Adrenal gland (tissue), 12 donors: ENCODE data around the gene LRRK1. TPM values are rescaled to one million over a fixed set of nuclear protein-coding genes. Genes with fewer than 3 reads are reported as not detected.

ENCODE experiments used
- DNase-seq, 7 donors: peaks; one replicate each; pipeline ENCODE4 v3.0.0-alpha.2; 2019 to 2020
- H3K27ac ChIP-seq, 5 donors: fragments of 200-600 bp; sonication (generic) in 4 of 5; 1 replicate in 3 of 5; 2 replicates in 2 of 5; pipeline versions ENCODE4 v1.5.1 to v1.8.0; 2016 to 2020; ENCODE audit warnings: mild to moderate bottlenecking in 1 of 5
- H3K27me3 ChIP-seq: fragments of 200-600 bp; 2 replicates; pipeline ENCODE4 v1.8.0; 2021
- H3K36me3 ChIP-seq, 2 donors: fragments of 200-600 bp; replicated peaks in 1 of 2; 1 replicate in 1 of 2; 2 replicates in 1 of 2; pipeline versions ENCODE4 v1.5.1 to v1.8.0; 2018 to 2022
- H3K4me1 ChIP-seq, 2 donors: fragments of 200-600 bp; replicated peaks in 1 of 2; 1 replicate in 1 of 2; 2 replicates in 1 of 2; pipeline versions ENCODE4 v1.5.1 to v1.8.0; 2018 to 2021
- H3K4me3 ChIP-seq, 4 donors: fragments of 200-600 bp; sonication (generic) in 3 of 4; one replicate each; pipeline ENCODE4 v1.5.1; 2016 to 2018
- H3K9me3 ChIP-seq, 3 donors: fragments of 200-600 bp; sonication (generic) in 1 of 3; replicated peaks in 1 of 3; 1 replicate in 2 of 3; 2 replicates in 1 of 3; pipeline versions ENCODE4 v1.5.1 to v1.8.0; 2016 to 2021
- CTCF ChIP-seq, 6 experiments: fragments of 450-650 bp in 4 of 6; fragments of 200-600 bp in 2 of 6; sonication (generic) in 1 of 6; IDR thresholded peaks; 1 replicate in 5 of 6; 2 replicates in 1 of 6; pipeline versions ENCODE4 v1.5.1 to v1.8.0; 2016 to 2021; ENCODE audit warnings: antibody characterized with exemption in 6 of 6, mild to moderate bottlenecking in 2 of 6, moderate library complexity in 1 of 6
- POLR2A ChIP-seq, 2 donors: fragments of 450-650 bp; IDR thresholded peaks; one replicate each; pipeline ENCODE4 v1.6.1; 2017; ENCODE audit warnings: antibody characterized with exemption in 2 of 2, mild to moderate bottlenecking in 2 of 2, moderate library complexity in 1 of 2
- WGBS, 4 donors: extraction: QIAGEN DNeasy Blood & Tissue Kit in 2 of 4; methylation state at CpG; one replicate each; pipeline versions ENCODE4 v1.1.5 to v1.1.7; 2013 to 2017; 5-methylcytosine and 5-hydroxymethylcytosine counted together
- intact Hi-C, 2 donors: fragments of 100-400 bp; cut with DNase I; formaldehyde crosslinking; loops; one replicate each; pipeline versions ENCODE4 v1.14.1 to v1.15.0; 2022 to 2023
- polyA plus RNA-seq, 3 donors: library from polyadenylated mRNA; stranded (reverse); fragments of 200-250 nt in 2 of 3; fragments of 350-450 nt in 1 of 3; fragmentation: Illumina TruSeq in 1 of 3; extraction: RNeasy Lipid Tissue Mini Kit (QIAGEN cat#74804) in 1 of 3; gene quantifications; one replicate each; pipeline ENCODE4 v1.2.3, GENCODE V29; 2013 to 2014
- total RNA-seq, 9 donors: library from RNA; depleted of rRNA in 4 of 9; stranded (reverse); fragments of >200 nt in 4 of 9; fragments of 120-200 nt in 1 of 9; fragmentation: NEBNext Ultra II Directional in 1 of 9; extraction: Animal tissue kit (Norgen Biotek cat#: 25700) in 1 of 9; gene quantifications; one replicate each; pipeline versions ENCODE4 v1.1.0 to v1.2.4, GENCODE V29; 2013 to 2023
- donor health status: healthy with polysubstance abuse.
- donor health status: Bipolar disorder and iron deficiency.
- donor health status: DM: yes; HTN: yes; CAD: no.
- donor health status: DM: no; HTN: no; CAD: no.
- donor health status: DM: no; HTN: no; CAD: no.
- donor health status: DM: yes; HTN: yes; CAD: no.

LRRK1 gene
- total and polyA plus RNA-seq, 12 donors, result 0.44 to 13.1 (median 7.7) TPM

- TF ChIP-seq CTCF (IDR thresholded peaks at IDR 0.05), result no peak
- TF ChIP-seq POLR2A (IDR thresholded peaks at IDR 0.05), result no peak
- H3K4me3 ChIP-seq, result no peak overlapping the region
- peaks cover 0 to 11% of the 10 kb centered on the region in 2 donors for H3K36me3 ChIP-seq
- H3K4me1 ChIP-seq, result no peaks in the 10 kb centered on the region
- peak overlapping the region in 2 of 5 donors; percentile 17 to 38 for H3K27ac ChIP-seq
- DNase-seq, result peak in 4 of 7 donors; percentile 6 to 34 (median 13)
- intact Hi-C loops, result no loop called here
- no peaks in the 10 kb centered on the region for H3K9me3 ChIP-seq
- WGBS, 4 donors, result 72 to 86% (median 80%) methylated on average over 7 of the region's 7 CpGs
- no peaks in the 10 kb centered on the region for H3K27me3 ChIP-seq
These were observed 129.0 kb downstream of the LRRK1 start for GRCh38 chr15:101048176-101048575.

GRCh38 chr15:101048581-101049030 lies 129.4 kb downstream of the LRRK1 start:
- H3K4me3 ChIP-seq, result no peak overlapping the region
- H3K9me3 ChIP-seq, result no peaks in the 10 kb centered on the region
- peak in 4 of 7 donors; percentile 3 to 25 (median 14) for DNase-seq
- TF ChIP-seq CTCF (IDR thresholded peaks at IDR 0.05) (no peak), POLR2A (IDR thresholded peaks at IDR 0.05) (no peak)
- H3K4me1 ChIP-seq, result no peaks in the 10 kb centered on the region
- peaks cover 0 to 16% of the 10 kb centered on the region in 2 donors for H3K36me3 ChIP-seq
- intact Hi-C loops, result no loop called here
- H3K27ac ChIP-seq, result peak overlapping the region in 2 of 5 donors; percentile 17 to 38
- H3K27me3 ChIP-seq, result no peaks in the 10 kb centered on the region
- 91 to 98% (median 92%) methylated on average over 8 to 13 of the region's 13 CpGs for WGBS, 4 donors

DNA sequence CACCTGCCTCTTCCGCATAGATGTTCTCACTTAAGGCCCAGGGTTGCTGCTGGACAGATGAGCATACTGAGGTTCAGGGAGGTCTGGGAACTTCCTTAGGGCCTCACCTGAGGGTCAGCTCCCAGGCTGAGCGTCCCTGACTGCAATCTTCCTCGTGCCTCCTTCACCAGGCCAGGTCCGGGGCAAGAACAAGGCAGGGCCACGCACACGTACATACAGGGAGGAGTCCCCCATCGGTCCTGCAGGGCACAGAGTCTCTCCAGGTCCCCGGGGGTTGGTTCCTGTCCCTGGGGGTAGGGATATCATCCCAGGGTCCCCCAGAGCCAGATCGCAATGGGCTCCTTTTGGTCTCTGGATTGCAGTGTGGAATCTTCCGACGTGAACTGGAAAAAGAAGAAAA lies 130.1 kb downstream of the LRRK1 start:
- no peak for TF ChIP-seq CTCF (IDR thresholded peaks at IDR 0.05)
- TF ChIP-seq POLR2A (IDR thresholded peaks at IDR 0.05), result no peak
- no peaks in the 10 kb centered on the region for H3K27me3 ChIP-seq
- no peaks in the 10 kb centered on the region for H3K4me1 ChIP-seq
- intact Hi-C loops, result no loop called here
- 81 to 98% (median 92%) methylated on average over 7 to 11 of the region's 11 CpGs for WGBS, 4 donors
- peak overlapping the region in 1 of 5 donors; percentile 17 for H3K27ac ChIP-seq
- H3K9me3 ChIP-seq, result no peaks in the 10 kb centered on the region
- H3K36me3 ChIP-seq, result peaks cover 0 to 17% of the 10 kb centered on the region in 2 donors
- no peak overlapping the region for H3K4me3 ChIP-seq
- DNase-seq, result peak in 2 of 7 donors; percentile 15 to 16

GRCh38 chr15:101049856-101050622 lies 130.9 kb downstream of the LRRK1 start:
- 72 to 85% (median 81%) methylated on average over 18 to 22 of the region's 22 CpGs for WGBS, 4 donors
- H3K4me1 ChIP-seq, result no peaks in the 10 kb centered on the region
- peak in 2 of 7 donors; percentile 25 to 33 for DNase-seq
- no peak for TF ChIP-seq CTCF (IDR thresholded peaks at IDR 0.05)
- TF ChIP-seq POLR2A (IDR thresholded peaks at IDR 0.05), result no peak
- peak overlapping the region in 1 of 5 donors; percentile 15 for H3K27ac ChIP-seq
- H3K9me3 ChIP-seq, result no peaks in the 10 kb centered on the region
- no peaks in the 10 kb centered on the region for H3K27me3 ChIP-seq
- no peak overlapping the region for H3K4me3 ChIP-seq
- H3K36me3 ChIP-seq, result peaks cover 0 to 22% of the 10 kb centered on the region in 2 donors
- intact Hi-C loops, result no loop called here
